ENCODE results near the gene TMEM134.

The TMEM134 gene

DNA sequence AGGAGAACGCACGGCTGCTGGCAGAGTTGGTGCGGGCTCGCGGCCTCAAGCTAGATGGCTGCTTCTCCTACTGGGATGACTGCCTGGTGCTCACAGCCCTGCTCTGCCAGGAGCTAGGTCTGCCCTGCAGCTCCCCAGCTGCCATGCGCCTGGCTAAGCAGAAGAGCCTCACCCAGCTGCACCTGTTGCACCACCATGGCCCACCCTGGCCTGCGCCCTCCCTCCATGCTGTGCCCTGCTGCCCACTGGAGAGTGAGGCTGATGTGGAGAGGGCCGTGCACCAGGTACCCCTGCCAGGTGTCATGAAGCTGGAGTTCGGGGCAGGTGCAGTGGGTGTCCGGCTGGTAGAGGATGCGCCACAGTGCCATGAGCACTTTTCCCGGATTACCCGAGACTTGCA lies 45.6 kb downstream of the TMEM134 start:
- no peak for FAIRE-seq
- DNase-seq (ENCODE audit: low spot score): no peak

DNA sequence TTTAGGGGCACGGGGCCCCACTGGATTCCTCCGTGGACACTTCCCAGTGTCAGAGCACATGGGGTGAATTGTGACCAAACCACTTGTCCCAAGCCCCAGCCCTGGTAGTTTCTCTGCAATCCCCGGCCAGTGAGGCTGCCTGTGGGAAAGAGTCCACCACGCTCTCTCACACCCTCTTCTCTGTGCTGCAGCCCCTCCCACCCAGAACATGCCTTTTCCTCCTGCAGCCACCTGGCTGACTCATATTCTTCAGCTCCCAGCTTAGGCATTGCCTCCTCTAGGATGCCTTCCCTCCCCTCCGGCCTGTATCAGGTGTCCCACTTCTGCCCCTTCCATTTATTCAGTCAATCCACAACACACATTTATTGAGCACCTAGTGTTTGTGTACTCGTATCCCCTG lies 46.2 kb downstream of the TMEM134 start:
- DNase-seq (ENCODE audit: low spot score) (no peak), FAIRE-seq (no peak)

DNA sequence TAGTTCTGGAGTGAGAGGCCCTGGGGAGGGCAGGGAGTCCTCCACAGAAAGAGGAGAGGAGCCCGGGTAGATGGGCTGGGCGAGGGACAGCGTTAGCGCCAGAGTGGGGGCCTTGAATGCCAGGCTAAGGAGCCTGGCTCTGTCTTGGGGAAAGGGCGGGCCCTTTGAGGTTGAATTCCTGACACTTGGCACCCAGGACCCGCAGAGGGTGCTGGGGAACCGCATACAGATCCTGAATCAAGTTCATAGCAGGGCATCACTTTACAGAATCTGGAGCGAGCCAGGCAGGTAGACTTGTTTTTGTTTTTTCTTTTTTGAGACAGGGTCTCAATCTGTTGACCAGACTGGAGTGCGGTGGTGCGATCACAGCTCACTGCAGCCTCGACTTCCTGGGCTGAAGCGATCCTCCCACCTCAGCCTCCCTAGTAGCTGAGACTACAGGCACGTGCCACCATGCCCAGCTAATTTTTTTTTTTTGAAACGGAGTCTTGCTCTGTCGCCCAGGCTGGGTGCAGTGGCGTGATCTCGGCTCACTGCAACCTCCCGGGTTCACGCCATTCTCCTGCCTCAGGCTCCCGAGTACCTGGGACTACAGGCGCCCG lies 47.5 kb downstream of the TMEM134 start:
- DNase-seq (ENCODE audit: low spot score) (no peak), FAIRE-seq (no peak)

DNA sequence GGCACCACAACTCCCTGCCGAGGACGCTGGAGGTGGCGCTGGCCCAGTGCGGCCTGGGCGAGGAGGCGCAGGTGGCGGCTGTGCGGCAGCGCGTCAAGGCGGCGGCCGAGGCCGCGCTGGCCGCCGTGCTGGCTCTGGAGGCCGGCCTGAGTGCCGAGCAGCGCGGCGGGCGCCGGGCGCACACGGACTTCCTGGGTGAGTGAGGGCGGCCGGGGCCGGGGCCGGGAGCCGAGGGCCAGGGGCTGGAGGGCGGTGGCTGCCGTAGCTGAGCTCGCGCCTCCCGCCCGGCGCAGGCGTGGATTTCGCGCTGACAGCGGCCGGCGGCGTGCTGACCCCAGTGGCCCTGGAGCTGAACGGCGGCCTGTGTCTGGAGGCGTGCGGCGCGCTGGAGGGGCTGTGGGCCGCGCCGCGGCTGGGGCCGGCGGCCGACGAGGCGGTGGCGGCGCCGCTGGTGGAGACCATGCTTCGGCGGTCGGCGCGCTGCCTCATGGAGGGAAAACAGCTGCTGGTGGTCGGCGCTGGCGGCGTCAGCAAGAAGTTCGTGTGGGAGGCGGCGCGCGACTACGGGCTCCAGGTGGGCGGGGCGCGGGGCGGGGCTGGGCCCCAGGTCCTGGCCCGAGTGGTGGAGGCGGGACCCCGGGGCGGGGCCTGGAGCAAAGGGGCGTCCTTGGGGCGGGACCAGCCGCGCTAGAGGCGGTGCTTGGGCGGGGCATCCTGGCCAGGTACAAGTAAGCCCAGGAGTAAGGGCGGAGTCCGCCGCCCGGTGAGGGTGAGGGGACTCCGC lies 48.2 kb downstream of the TMEM134 start:
- FAIRE-seq (peak; percentile 81), DNase-seq (ENCODE audit: low spot score) (peak; percentile 98)

DNA sequence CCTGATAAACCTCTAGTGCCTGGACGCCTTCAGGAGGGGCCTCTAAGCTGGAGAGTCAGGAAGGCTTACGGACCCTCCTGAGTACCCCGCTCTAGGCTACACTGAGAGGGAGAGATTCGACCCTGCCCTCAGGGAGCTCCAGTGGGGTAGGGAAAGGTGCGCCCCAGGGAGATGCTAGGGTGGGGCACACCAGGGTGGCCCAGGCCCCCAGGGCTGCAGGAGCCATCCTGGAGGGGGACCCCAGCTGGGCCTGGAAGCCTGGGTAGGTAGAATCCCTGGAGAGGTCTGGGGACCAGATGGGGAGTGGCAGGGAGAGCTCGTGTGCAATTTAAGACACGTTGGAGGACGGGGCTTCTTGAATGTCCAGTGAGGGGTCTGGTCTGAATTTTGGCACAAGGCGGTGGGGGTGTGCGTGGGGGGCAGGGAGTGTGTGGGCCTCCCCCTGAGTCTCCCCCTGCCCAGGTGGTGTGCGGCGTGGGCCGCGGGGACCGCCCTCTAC lies 48.9 kb downstream of the TMEM134 start:
- FAIRE-seq (no peak), DNase-seq (ENCODE audit: low spot score) (no peak)

DNA sequence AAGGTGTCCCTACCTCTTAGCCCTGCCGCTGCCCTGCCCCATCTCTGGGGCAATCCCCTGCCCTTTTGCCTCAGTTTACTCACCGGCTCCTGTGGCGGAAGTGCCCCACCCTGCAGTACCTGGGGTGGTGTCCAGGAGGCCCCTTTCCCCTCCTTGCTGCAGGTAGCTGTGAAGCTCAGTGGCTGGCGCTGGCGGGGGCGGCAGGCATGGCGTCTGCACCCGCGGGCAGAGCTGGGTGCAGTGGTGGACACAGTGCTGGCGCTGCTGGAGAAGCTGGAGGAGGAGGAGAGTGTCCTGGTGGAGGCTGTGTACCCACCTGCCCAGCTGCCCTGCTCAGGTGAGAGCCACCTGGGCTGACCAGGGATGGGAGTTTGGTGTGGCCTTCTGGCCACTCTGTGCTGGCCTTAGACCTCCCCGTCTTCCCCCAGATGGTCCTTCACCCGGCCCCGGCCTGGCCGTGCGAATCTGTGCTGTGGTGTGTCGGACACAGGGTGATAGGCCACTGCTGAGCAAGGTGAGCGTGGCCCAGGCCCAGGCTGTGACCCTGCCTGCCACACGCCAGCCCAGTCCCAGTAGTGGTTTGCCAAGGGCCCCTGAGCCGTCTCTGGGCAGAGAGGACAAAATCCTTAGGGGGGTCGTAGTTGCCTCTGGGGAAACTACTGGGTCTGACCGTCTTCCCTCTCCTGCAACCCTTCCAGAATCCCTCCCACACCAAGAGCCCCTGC lies 49.6 kb downstream of the TMEM134 start:
- FAIRE-seq (no peak), DNase-seq (ENCODE audit: low spot score) (no peak)

DNA sequence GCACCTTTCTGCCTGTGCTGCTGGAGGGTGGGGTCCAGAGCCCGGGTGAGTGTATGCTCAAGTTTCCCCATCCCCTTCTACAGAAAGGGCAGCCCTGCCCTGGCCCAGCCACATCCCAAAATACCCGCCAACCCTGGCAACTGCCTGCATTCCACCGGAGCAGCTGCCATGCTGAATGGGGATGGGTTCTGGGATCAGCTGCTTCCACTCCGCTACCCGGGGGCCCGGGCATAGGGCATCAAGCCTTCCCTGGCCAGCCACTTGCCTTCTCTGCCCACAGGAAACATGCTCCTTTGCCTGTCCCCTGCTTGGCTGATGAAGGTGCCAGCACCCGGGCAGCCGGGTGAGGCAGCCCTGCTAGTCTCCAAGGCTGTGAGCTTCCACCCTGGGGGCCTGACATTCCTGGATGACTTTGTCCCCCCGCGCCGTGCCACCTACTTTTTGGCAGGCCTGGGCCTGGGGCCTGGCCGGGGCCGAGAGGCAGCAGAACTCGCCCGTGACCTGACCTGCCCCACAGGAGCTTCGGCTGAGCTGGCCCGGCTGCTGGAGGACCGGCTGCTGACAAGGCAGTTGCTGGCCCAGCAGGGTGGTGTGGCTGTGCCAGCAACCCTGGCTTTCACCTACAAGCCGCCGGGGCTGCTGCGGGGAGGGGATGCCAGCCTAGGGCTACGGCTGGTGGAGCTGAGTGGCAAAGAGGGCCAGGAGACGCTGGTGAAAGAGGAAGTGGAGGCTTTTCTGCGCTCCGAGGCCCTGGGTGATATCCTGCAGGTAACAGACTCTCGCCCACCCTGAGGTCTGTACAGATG lies 50.4 kb downstream of the TMEM134 start:
- FAIRE-seq: peak; percentile 13

DNA sequence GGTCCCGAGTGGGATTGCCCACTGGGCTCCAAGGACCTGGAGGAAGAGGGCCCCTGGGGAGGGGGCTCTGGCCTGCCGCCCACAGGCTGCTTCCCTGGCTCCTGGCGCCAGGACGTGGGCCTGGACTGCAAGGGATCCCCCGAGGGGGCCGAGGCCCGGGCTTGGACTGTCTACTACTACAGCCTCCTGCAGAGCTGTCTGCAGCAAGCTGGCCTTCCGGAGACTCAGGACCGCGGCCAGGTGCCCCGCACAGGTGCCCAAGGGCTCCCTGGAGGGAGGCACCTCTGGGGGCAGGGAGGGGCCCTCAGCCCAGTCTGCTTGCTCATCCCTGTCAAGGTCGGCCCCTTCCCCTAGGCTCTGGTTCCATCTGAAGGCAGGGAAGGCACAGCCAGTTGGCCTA lies 51.6 kb downstream of the TMEM134 start:
- DNase-seq (ENCODE audit: low spot score) (no peak), FAIRE-seq (no peak)

More for the DNA sequence above, 50.4 kb downstream of the TMEM134 start:
- no peak for DNase-seq (ENCODE audit: low spot score)

DNA sequence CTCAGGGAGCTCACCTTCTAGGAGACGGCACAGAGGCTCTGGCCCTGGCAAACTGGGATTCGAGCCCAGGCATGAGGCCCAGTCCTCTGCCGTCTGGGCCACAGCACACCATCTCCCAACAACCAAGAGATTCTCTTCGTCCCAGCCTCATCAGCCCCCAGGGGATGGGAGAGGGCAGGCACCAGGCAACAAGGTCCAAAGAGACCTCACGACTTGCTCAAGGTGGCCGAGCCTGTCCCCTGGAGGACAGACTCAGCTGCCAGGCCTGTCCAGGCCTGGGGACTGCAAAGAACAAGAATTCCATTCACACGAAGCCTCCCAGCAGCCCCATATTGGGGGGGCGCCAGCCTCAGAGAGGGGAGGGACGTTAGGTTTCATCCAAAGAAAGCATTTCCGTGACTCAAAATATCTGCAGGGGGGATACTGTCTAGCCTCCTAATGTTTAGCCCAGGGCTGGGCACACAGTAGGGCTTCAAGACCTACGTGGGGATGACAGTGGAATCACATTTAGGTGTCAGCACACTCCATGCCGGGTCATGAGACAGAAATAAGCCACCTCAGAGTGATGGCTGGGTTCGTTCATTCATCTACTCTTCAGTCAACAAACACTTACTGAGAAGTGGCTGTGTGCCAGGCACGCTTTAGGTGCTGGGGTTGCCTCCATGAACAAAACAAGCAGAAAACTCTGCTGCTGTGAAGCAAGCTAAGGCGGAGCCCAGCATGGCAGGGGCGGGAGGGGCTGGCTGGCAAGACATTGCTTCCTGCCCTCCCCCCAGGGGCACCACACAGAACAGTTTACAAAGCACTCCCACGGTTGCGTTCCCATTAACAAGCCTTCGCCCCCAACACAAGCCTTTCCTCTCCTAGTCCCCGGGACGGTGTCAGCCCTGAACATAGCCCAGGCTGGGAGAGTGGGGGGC lies 52.4 kb downstream of the TMEM134 start:
- DNase-seq (ENCODE audit: low spot score) (no peak), FAIRE-seq (no peak)

DNA sequence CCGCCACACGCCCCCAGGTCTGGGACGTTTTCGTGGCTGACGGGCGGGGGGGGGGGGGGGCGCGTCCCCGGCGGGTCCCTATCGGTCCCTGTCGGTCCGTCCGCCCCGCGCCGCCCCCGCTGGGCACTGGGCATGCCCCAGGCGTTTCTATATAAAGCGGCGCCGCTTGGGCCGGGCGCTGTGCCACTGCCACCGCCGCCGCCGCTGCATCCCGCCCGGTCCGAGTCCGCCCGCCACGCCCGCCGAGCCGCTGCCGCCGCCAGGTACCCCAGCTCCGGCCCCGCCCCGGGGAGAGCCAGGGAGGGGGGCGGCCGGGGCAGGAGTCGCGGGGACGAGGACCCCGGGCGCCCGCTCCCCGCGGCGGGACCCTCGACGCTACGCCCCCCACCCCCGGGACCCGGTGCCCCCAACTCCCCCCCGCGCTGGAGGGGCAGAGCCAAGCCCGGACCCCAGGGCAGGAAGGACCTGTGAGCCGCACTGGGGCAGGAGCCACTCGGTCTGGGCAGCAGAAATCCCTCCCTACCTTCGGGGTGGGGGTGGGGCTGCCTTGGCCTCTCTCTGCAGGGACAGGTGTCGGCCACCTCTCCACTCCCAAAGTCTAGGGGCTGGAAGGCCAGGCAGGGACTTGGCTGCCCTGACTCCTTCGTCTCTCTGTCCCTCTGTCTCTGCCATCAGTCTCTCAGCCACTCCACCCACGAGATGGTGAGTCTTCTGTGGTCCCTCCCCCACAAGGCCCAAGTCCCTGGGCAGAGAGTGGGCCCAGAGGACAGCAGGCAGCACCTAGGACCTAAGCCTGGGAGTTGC lies 53.3 kb downstream of the TMEM134 start, which contains the start of gene CARNS1:
TSS of gene CARNS1 (plus strand) at position 178 of the 804 bp plus-strand sequence. CDS start at position 700, 522 bp downstream.
- DNase-seq (ENCODE audit: low spot score) (no peak), FAIRE-seq (no peak)

DNA sequence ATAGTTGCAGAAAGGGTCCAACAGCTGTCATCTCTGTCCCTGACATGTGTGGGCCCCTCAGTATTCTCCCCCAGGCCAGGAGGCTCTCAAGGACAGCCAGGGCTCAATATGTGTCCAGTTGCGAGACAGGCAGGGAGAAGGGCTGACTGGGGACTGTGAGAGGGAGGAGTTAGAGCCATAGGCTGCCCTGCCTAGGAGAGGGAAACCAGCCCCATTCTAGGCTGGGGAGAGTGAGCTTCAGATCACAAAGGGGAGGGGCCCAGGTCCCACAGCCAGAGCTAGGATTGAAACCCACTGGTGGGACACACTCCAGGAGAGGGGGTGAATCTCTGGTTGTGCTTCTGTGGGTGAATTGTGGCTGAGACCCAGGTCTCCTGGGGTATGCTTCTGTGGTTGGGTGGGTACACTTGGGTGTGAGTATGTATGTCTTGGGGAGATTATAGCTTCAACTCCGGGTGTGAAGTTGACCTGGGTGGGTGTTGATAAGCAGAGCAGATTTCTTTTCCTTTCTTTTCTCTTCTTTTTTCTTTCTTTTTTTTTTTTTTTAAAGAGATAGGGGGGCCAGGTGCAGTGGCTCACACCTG lies 55.7 kb downstream of the TMEM134 start:
- FAIRE-seq: no peak
- DNase-seq (ENCODE audit: low spot score): no peak

DNA sequence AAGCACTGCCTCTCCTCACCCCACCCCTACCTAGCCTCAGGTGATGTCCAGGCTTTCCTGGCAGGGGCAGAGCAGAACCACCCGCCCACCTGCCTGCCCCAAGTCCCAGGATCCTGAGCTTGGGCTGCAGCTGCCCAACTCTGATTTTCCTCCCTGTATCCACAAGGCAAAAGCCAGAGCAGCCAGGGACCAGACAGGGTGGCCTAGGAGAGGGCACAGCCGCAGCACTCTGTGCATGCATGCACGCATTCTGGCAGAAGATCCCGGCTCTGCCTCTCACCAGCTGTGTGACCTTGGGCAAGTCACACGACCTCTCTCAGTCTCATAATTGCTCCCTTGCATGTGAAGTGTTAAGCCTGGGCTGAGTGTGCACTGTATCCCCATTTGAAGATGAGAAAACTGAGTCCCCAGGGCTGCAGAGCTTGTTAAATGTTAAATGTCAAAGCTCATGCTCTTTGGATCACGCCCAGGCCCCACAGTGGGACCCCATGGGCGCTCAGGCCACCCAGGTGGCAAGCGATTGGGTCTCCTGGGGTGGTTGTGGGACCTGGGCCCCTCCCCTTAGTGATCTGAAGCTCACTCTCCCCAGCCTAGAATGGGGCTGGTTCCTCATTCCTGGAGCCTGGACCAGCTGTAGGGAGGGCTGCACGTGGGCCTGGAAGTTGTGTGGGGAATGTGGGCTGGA lies 56.4 kb downstream of the TMEM134 start:
- FAIRE-seq (no peak), DNase-seq (ENCODE audit: low spot score) (no peak)

DNA sequence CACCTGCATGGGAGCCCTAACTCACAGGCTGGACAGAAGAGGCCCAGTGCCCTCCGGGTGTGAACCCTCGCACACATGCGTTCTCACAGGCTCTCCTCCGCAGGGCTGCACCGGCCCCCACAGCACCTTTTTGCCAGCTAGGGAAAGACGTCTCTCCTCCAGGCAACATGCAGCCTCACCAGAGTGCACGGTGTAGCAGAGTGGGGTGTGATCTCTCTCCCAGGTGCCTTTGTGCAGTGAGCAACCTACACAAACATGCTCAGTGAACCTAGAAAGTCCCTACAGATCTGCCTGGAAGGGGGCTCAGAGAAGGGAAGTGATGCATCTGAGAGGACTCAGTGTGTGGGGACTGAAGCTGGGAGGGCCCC lies 57.3 kb downstream of the TMEM134 start:
- FAIRE-seq (no peak), DNase-seq (ENCODE audit: low spot score) (no peak)

Data from urothelium cell line (cell line).